ENCODE measurements around the gene TAAR6. TPM values are rescaled to one million over a fixed set of nuclear protein-coding genes. Genes with fewer than 3 reads are reported as not detected.
A peak's percentile ranks its signal among the peaks of the same experiment; 100 is the strongest.

The TAAR6 gene
- total RNA-seq, 1 experiment from 2014 or later: not detected

DNA sequence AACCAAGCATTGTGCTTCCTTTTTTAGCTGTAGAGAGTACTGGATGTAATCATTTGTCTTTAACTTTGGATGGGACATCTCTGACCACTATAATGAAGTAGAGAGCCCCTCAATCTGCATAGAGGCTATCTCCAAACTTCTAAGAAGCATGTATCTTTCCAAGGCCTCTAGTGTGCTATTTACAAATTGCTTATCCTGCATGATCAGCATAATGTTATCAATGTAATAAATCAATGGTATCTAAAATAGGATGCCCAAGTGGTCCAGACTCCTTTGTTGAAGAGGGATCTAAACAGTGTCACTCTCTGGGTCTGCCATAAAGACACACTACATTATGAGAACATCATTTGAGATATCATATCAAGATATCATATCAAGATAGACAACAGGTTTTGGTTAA is 25.3 kb upstream of the TAAR6 start (continued):
- TF ChIP-seq, protein P1, sequence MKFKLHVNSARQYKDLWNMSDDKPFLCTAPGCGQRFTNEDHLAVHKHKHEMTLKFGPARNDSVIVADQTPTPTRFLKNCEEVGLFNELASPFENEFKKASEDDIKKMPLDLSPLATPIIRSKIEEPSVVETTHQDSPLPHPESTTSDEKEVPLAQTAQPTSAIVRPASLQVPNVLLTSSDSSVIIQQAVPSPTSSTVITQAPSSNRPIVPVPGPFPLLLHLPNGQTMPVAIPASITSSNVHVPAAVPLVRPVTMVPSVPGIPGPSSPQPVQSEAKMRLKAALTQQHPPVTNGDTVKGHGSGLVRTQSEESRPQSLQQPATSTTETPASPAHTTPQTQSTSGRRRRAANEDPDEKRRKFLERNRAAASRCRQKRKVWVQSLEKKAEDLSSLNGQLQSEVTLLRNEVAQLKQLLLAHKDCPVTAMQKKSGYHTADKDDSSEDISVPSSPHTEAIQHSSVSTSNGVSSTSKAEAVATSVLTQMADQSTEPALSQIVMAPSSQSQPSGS (CRISPR knock-in tag; IDR thresholded peaks at IDR 0.05; ENCODE audit: borderline replicate concordance, low read depth): no peak
- TF ChIP-seq, protein P2, sequence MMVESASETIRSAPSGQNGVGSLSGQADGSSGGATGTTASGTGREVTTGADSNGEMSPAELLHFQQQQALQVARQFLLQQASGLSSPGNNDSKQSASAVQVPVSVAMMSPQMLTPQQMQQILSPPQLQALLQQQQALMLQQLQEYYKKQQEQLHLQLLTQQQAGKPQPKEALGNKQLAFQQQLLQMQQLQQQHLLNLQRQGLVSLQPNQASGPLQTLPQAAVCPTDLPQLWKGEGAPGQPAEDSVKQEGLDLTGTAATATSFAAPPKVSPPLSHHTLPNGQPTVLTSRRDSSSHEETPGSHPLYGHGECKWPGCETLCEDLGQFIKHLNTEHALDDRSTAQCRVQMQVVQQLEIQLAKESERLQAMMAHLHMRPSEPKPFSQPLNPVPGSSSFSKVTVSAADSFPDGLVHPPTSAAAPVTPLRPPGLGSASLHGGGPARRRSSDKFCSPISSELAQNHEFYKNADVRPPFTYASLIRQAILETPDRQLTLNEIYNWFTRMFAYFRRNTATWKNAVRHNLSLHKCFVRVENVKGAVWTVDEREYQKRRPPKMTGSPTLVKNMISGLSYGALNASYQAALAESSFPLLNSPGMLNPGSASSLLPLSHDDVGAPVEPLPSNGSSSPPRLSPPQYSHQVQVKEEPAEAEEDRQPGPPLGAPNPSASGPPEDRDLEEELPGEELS (CRISPR knock-in tag; IDR thresholded peaks at IDR 0.05): no peak
- TF ChIP-seq, protein P3, sequence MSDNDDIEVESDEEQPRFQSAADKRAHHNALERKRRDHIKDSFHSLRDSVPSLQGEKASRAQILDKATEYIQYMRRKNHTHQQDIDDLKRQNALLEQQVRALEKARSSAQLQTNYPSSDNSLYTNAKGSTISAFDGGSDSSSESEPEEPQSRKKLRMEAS (CRISPR knock-in tag; IDR thresholded peaks at IDR 0.05): no peak
- TF ChIP-seq, protein P4, sequence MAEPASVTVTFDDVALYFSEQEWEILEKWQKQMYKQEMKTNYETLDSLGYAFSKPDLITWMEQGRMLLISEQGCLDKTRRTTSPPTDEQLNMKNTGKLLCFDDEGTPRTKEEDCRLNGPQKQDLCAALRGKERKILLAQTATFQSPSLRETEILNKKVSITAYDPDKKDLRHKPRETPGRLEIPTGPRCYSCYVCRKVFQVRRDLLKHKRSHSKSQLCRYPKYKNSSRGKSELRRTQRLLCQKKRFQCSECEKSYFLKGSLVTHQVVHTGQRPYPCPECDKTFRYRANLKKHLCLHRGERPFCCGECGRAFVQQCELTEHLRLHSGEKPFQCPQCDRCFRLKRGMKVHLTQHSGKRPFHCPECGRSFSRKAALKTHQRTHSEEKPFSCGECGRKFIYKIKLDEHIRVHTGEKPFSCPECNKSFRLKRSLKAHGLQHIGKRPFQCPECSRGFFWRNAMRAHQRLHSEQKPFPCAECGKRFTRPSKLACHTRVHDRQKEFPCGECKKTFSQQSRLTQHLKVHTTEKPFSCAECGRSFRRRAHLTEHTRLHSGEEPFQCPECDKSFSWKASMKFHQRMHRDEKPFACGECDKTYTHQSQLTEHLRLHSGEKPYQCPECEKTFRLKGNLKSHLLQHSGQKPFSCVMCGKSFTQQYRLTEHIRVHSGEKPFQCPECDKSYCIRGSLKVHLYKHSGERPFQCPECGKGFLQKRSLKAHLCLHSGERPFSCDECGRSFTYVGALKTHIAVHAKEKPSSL (CRISPR knock-in tag; conservative IDR thresholded peaks at IDR 0.05): no peak

DNA sequence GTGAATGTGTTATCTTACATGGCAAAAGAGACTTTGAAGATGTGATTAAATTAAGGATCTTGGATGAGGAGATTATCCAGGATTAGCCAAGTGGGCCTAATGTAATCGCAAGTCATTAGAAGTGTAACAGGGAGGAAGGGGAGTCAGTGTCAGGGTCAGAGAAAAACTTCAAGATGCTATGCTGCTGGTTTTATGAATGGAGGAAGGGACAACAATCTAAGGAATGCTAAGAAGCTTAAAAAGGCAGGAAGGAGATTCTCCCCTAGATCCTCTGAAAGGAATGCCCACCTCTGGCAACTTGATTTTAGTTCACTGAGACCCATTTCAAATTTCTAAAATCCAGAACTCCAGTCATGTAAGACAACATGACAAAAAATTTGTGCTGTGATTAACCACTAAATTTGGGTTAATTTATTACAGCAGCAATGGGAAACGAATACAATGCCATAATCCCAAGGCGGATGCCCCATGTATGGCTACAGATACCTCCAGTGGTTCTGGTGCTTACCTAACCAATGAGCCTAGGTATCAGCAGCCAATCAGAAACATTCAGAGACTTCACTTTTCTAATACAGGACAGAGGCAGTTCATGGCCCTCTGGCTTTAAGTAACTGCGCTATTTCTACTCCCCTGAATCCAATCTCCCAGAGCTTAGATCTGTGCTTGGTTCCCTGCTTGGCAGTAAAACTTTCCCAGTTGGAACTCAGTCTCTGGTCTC is 21.2 kb upstream of the TAAR6 start:
- no peak for DNase-seq (ENCODE audit: low spot score)
- Mint-ChIP-seq H3K9me3 (no peaks in the 10 kb centered on the region), H3K4me1 (peaks cover 27% of the 10 kb centered on the region), H3K27me3 (ENCODE audit: low read depth) (no peaks in the 10 kb centered on the region), H3K4me3 (no peak overlapping the region), H3K36me3 (no peaks in the 10 kb centered on the region), H3K27ac (0 out of 2 replicates have a peak overlapping the region, but pooled peaks have one; percentile 62)
- POLR2A ChIA-PET: no interaction called here
- ATAC-seq: peak; percentile 80
- CTCF ChIA-PET: no interaction called here
- TF ChIP-seq OVOL2 (CRISPR knock-in tag; IDR thresholded peaks at IDR 0.05; ENCODE audit: borderline replicate concordance) (no peak), NFYB (CRISPR knock-in tag; conservative IDR thresholded peaks at IDR 0.05; ENCODE audit: low read depth) (no peak), ZNF232 (CRISPR knock-in tag; IDR thresholded peaks at IDR 0.05) (no peak), ESRRA (CRISPR knock-in tag; IDR thresholded peaks at IDR 0.05; ENCODE audit: borderline replicate concordance) (no peak), TCF7 (CRISPR knock-in tag; IDR thresholded peaks at IDR 0.05; ENCODE audit: low read depth) (no peak), GTF2I (CRISPR knock-in tag; conservative IDR thresholded peaks at IDR 0.05) (no peak)
- TF ChIP-seq, protein P5, sequence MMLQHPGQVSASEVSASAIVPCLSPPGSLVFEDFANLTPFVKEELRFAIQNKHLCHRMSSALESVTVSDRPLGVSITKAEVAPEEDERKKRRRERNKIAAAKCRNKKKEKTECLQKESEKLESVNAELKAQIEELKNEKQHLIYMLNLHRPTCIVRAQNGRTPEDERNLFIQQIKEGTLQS (CRISPR knock-in tag; conservative IDR thresholded peaks at IDR 0.05): no peak
- TF ChIP-seq, protein P6, sequence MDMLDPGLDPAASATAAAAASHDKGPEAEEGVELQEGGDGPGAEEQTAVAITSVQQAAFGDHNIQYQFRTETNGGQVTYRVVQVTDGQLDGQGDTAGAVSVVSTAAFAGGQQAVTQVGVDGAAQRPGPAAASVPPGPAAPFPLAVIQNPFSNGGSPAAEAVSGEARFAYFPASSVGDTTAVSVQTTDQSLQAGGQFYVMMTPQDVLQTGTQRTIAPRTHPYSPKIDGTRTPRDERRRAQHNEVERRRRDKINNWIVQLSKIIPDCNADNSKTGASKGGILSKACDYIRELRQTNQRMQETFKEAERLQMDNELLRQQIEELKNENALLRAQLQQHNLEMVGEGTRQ (CRISPR knock-in tag; IDR thresholded peaks at IDR 0.05): no peak
- TF ChIP-seq, protein P7, sequence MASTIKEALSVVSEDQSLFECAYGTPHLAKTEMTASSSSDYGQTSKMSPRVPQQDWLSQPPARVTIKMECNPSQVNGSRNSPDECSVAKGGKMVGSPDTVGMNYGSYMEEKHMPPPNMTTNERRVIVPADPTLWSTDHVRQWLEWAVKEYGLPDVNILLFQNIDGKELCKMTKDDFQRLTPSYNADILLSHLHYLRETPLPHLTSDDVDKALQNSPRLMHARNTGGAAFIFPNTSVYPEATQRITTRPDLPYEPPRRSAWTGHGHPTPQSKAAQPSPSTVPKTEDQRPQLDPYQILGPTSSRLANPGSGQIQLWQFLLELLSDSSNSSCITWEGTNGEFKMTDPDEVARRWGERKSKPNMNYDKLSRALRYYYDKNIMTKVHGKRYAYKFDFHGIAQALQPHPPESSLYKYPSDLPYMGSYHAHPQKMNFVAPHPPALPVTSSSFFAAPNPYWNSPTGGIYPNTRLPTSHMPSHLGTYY (CRISPR knock-in tag; IDR thresholded peaks at IDR 0.05): no peak
- TF ChIP-seq, protein P8, sequence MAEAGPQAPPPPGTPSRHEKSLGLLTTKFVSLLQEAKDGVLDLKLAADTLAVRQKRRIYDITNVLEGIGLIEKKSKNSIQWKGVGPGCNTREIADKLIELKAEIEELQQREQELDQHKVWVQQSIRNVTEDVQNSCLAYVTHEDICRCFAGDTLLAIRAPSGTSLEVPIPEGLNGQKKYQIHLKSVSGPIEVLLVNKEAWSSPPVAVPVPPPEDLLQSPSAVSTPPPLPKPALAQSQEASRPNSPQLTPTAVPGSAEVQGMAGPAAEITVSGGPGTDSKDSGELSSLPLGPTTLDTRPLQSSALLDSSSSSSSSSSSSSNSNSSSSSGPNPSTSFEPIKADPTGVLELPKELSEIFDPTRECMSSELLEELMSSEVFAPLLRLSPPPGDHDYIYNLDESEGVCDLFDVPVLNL (CRISPR knock-in tag; IDR thresholded peaks at IDR 0.05; ENCODE audit: borderline replicate concordance, low read depth): no peak
- TF ChIP-seq, protein P9, sequence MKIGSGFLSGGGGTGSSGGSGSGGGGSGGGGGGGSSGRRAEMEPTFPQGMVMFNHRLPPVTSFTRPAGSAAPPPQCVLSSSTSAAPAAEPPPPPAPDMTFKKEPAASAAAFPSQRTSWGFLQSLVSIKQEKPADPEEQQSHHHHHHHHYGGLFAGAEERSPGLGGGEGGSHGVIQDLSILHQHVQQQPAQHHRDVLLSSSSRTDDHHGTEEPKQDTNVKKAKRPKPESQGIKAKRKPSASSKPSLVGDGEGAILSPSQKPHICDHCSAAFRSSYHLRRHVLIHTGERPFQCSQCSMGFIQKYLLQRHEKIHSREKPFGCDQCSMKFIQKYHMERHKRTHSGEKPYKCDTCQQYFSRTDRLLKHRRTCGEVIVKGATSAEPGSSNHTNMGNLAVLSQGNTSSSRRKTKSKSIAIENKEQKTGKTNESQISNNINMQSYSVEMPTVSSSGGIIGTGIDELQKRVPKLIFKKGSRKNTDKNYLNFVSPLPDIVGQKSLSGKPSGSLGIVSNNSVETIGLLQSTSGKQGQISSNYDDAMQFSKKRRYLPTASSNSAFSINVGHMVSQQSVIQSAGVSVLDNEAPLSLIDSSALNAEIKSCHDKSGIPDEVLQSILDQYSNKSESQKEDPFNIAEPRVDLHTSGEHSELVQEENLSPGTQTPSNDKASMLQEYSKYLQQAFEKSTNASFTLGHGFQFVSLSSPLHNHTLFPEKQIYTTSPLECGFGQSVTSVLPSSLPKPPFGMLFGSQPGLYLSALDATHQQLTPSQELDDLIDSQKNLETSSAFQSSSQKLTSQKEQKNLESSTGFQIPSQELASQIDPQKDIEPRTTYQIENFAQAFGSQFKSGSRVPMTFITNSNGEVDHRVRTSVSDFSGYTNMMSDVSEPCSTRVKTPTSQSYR (CRISPR knock-in tag; IDR thresholded peaks at IDR 0.05): no peak
- TF ChIP-seq, protein P10, sequence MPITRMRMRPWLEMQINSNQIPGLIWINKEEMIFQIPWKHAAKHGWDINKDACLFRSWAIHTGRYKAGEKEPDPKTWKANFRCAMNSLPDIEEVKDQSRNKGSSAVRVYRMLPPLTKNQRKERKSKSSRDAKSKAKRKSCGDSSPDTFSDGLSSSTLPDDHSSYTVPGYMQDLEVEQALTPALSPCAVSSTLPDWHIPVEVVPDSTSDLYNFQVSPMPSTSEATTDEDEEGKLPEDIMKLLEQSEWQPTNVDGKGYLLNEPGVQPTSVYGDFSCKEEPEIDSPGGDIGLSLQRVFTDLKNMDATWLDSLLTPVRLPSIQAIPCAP (CRISPR knock-in tag; IDR thresholded peaks at IDR 0.05): no peak
- TF ChIP-seq, protein P11, sequence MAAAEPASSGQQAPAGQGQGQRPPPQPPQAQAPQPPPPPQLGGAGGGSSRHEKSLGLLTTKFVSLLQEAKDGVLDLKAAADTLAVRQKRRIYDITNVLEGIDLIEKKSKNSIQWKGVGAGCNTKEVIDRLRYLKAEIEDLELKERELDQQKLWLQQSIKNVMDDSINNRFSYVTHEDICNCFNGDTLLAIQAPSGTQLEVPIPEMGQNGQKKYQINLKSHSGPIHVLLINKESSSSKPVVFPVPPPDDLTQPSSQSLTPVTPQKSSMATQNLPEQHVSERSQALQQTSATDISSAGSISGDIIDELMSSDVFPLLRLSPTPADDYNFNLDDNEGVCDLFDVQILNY (CRISPR knock-in tag; IDR thresholded peaks at IDR 0.05): no peak

All from WTC11 (cell line).